Activated CD4-positive, alpha-beta T cell treated with anti-CD3 and anti-CD28 coated beads, Interleukin-2, Interleukin-4, amounts not matched to agents 100 ng/mL and 50 ng/mL, durations not matched to agents 16 hours and 8 hours (primary cell): ENCODE data around the gene CD27.
"Not testable (repeated sequence)": the region's sequence is repeated elsewhere in the genome, so short reads cannot be mapped to it uniquely, and the experiment has no call there.

Source experiments
- DNase-seq: peaks from one replicate; pipeline ENCODE4 v3.0.0-alpha.2; 2020; ENCODE audit warnings: low spot score

Gene CD27

GRCh38 chr12:6444704-6445688 is at the start of gene CD27:
Gene CD27, plus strand, starts transcription at chr12:6444955. Its CDS starts 141 bp downstream, at chr12:6445096.
- no peak for DNase-seq

GRCh38 chr12:6396031-6396430 is 48.7 kb upstream of the CD27 start:
- DNase-seq, result no peak

GRCh38 chr12:6399884-6400644 is 44.7 kb upstream of the CD27 start:
- DNase-seq, result no peak

GRCh38 chr12:6404390-6404789 is 40.4 kb upstream of the CD27 start:
- no peak for DNase-seq

- DNase-seq, result no peak
These were observed 38.8 kb upstream of the CD27 start for GRCh38 chr12:6405963-6406362.

GRCh38 chr12:6407236-6407954 is 37.4 kb upstream of the CD27 start:
- no peak for DNase-seq

GRCh38 chr12:6416596-6416995 is 28.2 kb upstream of the CD27 start:
- peak; percentile 50 for DNase-seq

GRCh38 chr12:6418796-6419195 is 26.0 kb upstream of the CD27 start:
- no peak for DNase-seq

GRCh38 chr12:6420364-6420763 is 24.4 kb upstream of the CD27 start:
- DNase-seq, result no peak

- DNase-seq, result peak; percentile 90
These were observed 21.3 kb upstream of the CD27 start for GRCh38 chr12:6423267-6424007.

- no peak for DNase-seq
These were observed 20.8 kb upstream of the CD27 start for GRCh38 chr12:6424008-6424347.

- DNase-seq, result no peak
These were observed 19.9 kb upstream of the CD27 start for GRCh38 chr12:6424866-6425265.

- DNase-seq, result no peak
These were observed 18.9 kb upstream of the CD27 start for GRCh38 chr12:6425590-6426531.

GRCh38 chr12:6426882-6427671 is 17.7 kb upstream of the CD27 start:
- peak; percentile 96 for DNase-seq

GRCh38 chr12:6427796-6428195 is 17.0 kb upstream of the CD27 start:
- DNase-seq, result not testable (repeated sequence)

- DNase-seq, result no peak
These were observed 16.4 kb upstream of the CD27 start for GRCh38 chr12:6428326-6428725.

GRCh38 chr12:6430124-6430989 is 14.4 kb upstream of the CD27 start:
- DNase-seq, result peak; percentile 62

GRCh38 chr12:6432991-6433390 is 11.8 kb upstream of the CD27 start:
- DNase-seq, result no peak
